GM23338 (cell line): ENCODE results near the gene SLC25A22. TPM values are rescaled to one million over a fixed set of nuclear protein-coding genes. Genes with fewer than 3 reads are reported as not detected.
A peak's percentile ranks its signal among the peaks of the same experiment; 100 is the strongest.

ENCODE experiments used
- ATAC-seq: fragments of 200-7000 bp; cut with Tn5 transposase; 3 replicates; pipeline ENCODE4 v1.9.1; 2020
- DNase-seq: peaks from one replicate; pipeline ENCODE4 v3.0.0-alpha.2; 2015; ENCODE audit warnings: low spot score
- H2AFZ ChIP-seq: fragments of 200-600 bp; sonication (generic); 2 replicates; pipeline ENCODE4 v1.8.0; 2016; ENCODE audit warnings: antibody characterized with exemption, mild to moderate bottlenecking, moderate library complexity
- H3F3A ChIP-seq: fragments of 200-600 bp; sonication (generic); replicated peaks from 2 replicates; pipeline ENCODE4 v1.8.0; 2017; ENCODE audit warnings: antibody characterized with exemption, mixed run types, low read depth
- H3K27ac ChIP-seq: fragments of 200-600 bp; sonication (generic); 2 replicates; pipeline ENCODE4 v1.6.1; 2016; ENCODE audit warnings: low read depth
- H3K27me3 ChIP-seq: fragments of 200-600 bp; sonication (generic); 2 replicates; pipeline ENCODE4 v1.8.0; 2016; ENCODE audit warnings: mild to moderate bottlenecking, mixed run types, moderate library complexity; ENCODE audit not compliant: insufficient read depth
- H3K36me3 ChIP-seq: fragments of 200-600 bp; sonication (generic); 2 replicates; pipeline ENCODE4 v1.8.0; 2016; ENCODE audit warnings: mild to moderate bottlenecking; ENCODE audit not compliant: insufficient read depth
- H3K4me1 ChIP-seq: fragments of 200-600 bp; sonication (generic); 2 replicates; pipeline ENCODE4 v1.8.0; 2016; ENCODE audit warnings: mild to moderate bottlenecking, moderate library complexity; ENCODE audit not compliant: insufficient read depth
- H3K4me2 ChIP-seq: fragments of 200-600 bp; sonication (generic); 2 replicates; pipeline ENCODE4 v1.7.1; 2017; ENCODE audit warnings: mixed run types
- H3K4me3 ChIP-seq: fragments of 200-600 bp; sonication (generic); 2 replicates; pipeline ENCODE4 v1.6.1; 2016; ENCODE audit warnings: mixed run types
- H3K79me2 ChIP-seq: fragments of 200-600 bp; sonication (generic); replicated peaks from 2 replicates; pipeline ENCODE4 v1.8.0; 2017; ENCODE audit warnings: mild to moderate bottlenecking; ENCODE audit not compliant: insufficient read depth
- H3K9me2 ChIP-seq: fragments of 200-600 bp; sonication (generic); 2 replicates; pipeline ENCODE4 v1.8.0; 2017; ENCODE audit not compliant: insufficient read depth
- H4K20me1 ChIP-seq: fragments of 200-600 bp; sonication (generic); replicated peaks from 2 replicates; pipeline ENCODE4 v1.8.0; 2017; ENCODE audit warnings: mild to moderate bottlenecking; ENCODE audit not compliant: insufficient read depth
- H3K27ac Mint-ChIP-seq: 2 replicates; pipeline ENCODE4 v1.8.0; 2020; ENCODE audit warnings: inconsistent platforms, mild to moderate bottlenecking, moderate library complexity, mixed read lengths
- H3K27me3 Mint-ChIP-seq: 3 replicates; pipeline ENCODE4 v1.8.0; 2022; ENCODE audit warnings: low read depth, mild to moderate bottlenecking, moderate library complexity, mixed read lengths, inconsistent platforms; ENCODE audit not compliant: insufficient read depth, poor library complexity
- H3K36me3 Mint-ChIP-seq: 3 replicates; pipeline ENCODE4 v1.8.0; 2021; ENCODE audit warnings: low read depth, mild to moderate bottlenecking, inconsistent platforms, moderate library complexity, mixed read lengths
- H3K4me1 Mint-ChIP-seq: 3 replicates; pipeline ENCODE4 v1.8.0; 2020; ENCODE audit warnings: mild to moderate bottlenecking, inconsistent platforms, mixed read lengths
- H3K4me3 Mint-ChIP-seq: 3 replicates; pipeline ENCODE4 v1.8.0; 2021; ENCODE audit warnings: moderate library complexity, mild to moderate bottlenecking, inconsistent platforms, mixed read lengths
- H3K9me3 Mint-ChIP-seq: 3 replicates; pipeline ENCODE4 v1.8.0; 2020; ENCODE audit warnings: moderate library complexity, mild to moderate bottlenecking, inconsistent platforms, mixed read lengths
- CREB1 ChIP-seq: fragments of 250-450 bp; sonication (Bioruptor Pico); IDR thresholded peaks from 2 replicates; pipeline ENCODE4 v1.5.0; 2020; ENCODE audit warnings: low read depth, mild to moderate bottlenecking, moderate library complexity
- ETS1 ChIP-seq: IDR thresholded peaks from 2 replicates; pipeline ENCODE4 v1.6.1; 2016; ENCODE audit warnings: antibody characterized with exemption
- EZH2phosphoT487 ChIP-seq: fragments of 200-600 bp; sonication (generic); IDR thresholded peaks from one replicate; pipeline ENCODE4 v1.8.1; 2018; ENCODE audit warnings: antibody characterized with exemption; ENCODE audit not compliant: unreplicated experiment
- POLR2AphosphoS5 ChIP-seq: IDR thresholded peaks from 2 replicates; pipeline ENCODE4 v1.6.1; 2016; ENCODE audit warnings: antibody characterized with exemption, low read depth
- STAT1 ChIP-seq: IDR thresholded peaks from one replicate; pipeline ENCODE4 v1.6.1; 2016; ENCODE audit warnings: antibody characterized with exemption; ENCODE audit not compliant: unreplicated experiment
- ZNF114 ChIP-seq: fragments of 250-450 bp; sonication (Bioruptor Pico); IDR thresholded peaks from 2 replicates; pipeline ENCODE4 v1.5.0; 2020; ENCODE audit warnings: mild to moderate bottlenecking, moderate library complexity
- polyA plus RNA-seq: library from polyadenylated mRNA; unstranded; fragments of >200 nt; fragmentation: Nextera tagmentation; extraction: Ambion mirVana; gene quantifications from 2 replicates; pipeline ENCODE4 v1.2.1, GENCODE V29; 2016
- total RNA-seq: library from RNA; depleted of rRNA; stranded (reverse); fragments of >200 nt; shearing (Covaris generic); gene quantifications from 2 replicates; pipeline ENCODE4 v1.2.3, GENCODE V29; 2014
- TF ChIP-seq, protein P1 (sequence below): IDR thresholded peaks from one replicate; pipeline ENCODE4 v1.6.1; 2018; ENCODE audit warnings: antibody characterized with exemption; ENCODE audit not compliant: unreplicated experiment
- TF ChIP-seq, protein P2 (sequence below), 2 experiments: fragments of 200-600 bp in 1 of 2; sonication (generic) in 1 of 2; conservative IDR thresholded peaks; 2 replicates each; pipeline versions ENCODE4 v1.5.1 to v1.6.1; 2016 to 2017; ENCODE audit warnings: antibody characterized with exemption in 2 of 2, low read depth in 2 of 2, mild to moderate bottlenecking in 2 of 2, moderate library complexity in 1 of 2

SLC25A22 gene
- total and polyA plus RNA-seq, 2 experiments from 2014 or later: 21.0 to 46.4 TPM

DNA sequence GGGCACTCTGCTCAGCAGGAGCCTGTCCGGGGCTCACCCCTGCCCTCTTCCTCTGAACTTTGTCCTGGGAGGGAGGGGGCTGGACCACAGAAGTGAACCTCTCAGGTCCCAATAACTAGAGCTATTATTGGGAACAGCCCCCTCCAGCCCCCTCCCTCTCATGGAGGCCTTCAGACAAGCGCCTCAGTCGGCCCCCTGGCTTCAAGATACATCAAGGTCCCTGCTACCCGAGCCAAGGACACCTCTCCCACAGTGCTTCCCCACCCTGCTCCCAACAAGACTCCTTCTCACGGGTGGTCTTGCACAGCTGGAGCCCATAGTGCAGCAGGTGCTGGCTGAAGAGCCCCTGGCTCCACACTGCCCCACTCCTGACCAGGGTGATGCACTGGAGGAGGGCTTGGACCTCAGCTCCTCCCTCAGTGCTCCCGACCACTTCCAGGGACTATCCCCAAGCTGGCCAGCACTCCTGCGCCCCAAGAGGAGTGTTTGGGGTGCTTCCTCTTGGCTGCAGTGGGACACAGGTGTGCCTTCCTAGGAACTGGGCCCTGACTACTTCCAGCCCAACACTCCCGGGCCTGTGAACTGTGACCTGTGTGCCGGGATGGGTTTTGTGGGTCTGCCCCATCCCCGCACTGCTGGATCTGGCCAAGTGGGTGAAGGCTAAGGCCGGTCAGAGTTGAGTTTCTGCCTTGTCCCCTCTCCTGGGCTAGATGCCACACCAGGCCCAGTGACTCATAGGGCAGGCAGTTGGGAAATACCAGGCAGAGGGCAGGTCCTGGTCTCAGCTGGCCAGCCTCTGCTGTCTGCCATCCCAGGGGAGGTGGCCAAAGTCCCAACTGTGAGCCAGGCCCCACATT, 22.8 kb upstream of the SLC25A22 start:
- Mint-ChIP-seq H3K36me3 (peaks cover 11% of the 10 kb centered on the region; the same call in 1 of the 3 replicates), H3K9me3 (no peaks in the 10 kb centered on the region), H3K4me3 (peak overlapping the region; percentile 83), H3K27ac (no peak overlapping the region), H3K27me3 (peaks cover 21% of the 10 kb centered on the region), H3K4me1 (peaks cover 13% of the 10 kb centered on the region)
- H3F3A ChIP-seq: peaks cover 9% of the 10 kb centered on the region; the same call in 1 of the 2 replicates
- ATAC-seq (no peak), DNase-seq (no peak)
- H3K27ac ChIP-seq: no peak overlapping the region
- H3K4me3 ChIP-seq: peak overlapping the region; percentile 73
- no peaks in the 10 kb centered on the region for H3K36me3 ChIP-seq
- H3K9me2 ChIP-seq: no peaks in the 10 kb centered on the region
- H4K20me1 ChIP-seq: peaks cover 17% of the 10 kb centered on the region
- H3K27me3 ChIP-seq: no peaks in the 10 kb centered on the region
- H3K4me1 ChIP-seq: peaks cover 7% of the 10 kb centered on the region; the same call in 1 of the 2 replicates
- peak overlapping the region; percentile 85 for H3K4me2 ChIP-seq
- TF ChIP-seq, protein P1, sequence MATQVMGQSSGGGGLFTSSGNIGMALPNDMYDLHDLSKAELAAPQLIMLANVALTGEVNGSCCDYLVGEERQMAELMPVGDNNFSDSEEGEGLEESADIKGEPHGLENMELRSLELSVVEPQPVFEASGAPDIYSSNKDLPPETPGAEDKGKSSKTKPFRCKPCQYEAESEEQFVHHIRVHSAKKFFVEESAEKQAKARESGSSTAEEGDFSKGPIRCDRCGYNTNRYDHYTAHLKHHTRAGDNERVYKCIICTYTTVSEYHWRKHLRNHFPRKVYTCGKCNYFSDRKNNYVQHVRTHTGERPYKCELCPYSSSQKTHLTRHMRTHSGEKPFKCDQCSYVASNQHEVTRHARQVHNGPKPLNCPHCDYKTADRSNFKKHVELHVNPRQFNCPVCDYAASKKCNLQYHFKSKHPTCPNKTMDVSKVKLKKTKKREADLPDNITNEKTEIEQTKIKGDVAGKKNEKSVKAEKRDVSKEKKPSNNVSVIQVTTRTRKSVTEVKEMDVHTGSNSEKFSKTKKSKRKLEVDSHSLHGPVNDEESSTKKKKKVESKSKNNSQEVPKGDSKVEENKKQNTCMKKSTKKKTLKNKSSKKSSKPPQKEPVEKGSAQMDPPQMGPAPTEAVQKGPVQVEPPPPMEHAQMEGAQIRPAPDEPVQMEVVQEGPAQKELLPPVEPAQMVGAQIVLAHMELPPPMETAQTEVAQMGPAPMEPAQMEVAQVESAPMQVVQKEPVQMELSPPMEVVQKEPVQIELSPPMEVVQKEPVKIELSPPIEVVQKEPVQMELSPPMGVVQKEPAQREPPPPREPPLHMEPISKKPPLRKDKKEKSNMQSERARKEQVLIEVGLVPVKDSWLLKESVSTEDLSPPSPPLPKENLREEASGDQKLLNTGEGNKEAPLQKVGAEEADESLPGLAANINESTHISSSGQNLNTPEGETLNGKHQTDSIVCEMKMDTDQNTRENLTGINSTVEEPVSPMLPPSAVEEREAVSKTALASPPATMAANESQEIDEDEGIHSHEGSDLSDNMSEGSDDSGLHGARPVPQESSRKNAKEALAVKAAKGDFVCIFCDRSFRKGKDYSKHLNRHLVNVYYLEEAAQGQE: no peak
- TF ChIP-seq, protein P2, sequence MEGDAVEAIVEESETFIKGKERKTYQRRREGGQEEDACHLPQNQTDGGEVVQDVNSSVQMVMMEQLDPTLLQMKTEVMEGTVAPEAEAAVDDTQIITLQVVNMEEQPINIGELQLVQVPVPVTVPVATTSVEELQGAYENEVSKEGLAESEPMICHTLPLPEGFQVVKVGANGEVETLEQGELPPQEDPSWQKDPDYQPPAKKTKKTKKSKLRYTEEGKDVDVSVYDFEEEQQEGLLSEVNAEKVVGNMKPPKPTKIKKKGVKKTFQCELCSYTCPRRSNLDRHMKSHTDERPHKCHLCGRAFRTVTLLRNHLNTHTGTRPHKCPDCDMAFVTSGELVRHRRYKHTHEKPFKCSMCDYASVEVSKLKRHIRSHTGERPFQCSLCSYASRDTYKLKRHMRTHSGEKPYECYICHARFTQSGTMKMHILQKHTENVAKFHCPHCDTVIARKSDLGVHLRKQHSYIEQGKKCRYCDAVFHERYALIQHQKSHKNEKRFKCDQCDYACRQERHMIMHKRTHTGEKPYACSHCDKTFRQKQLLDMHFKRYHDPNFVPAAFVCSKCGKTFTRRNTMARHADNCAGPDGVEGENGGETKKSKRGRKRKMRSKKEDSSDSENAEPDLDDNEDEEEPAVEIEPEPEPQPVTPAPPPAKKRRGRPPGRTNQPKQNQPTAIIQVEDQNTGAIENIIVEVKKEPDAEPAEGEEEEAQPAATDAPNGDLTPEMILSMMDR (conservative IDR thresholded peaks at IDR 0.05; ENCODE audit: low read depth in 2 of 2): no peak
- TF ChIP-seq STAT1 (no peak), CREB1 (CRISPR knock-in tag) (no peak), POLR2AphosphoS5 (no peak), ZNF114 (no peak), ETS1 (no peak), EZH2phosphoT487 (no peak)
- H3K79me2 ChIP-seq: 0 out of 2 replicates have a peak, but pooled peaks cover 5% of the 10 kb centered on the region
- H2AFZ ChIP-seq: no peak overlapping the region
